ENCODE measurements around the gene TUBA4A. TPM values are rescaled to one million over a fixed set of nuclear protein-coding genes. Genes with fewer than 3 reads are reported as not detected.

TUBA4A gene
- total RNA-seq, 1 donor from 2014 or later, result 27.5 TPM

DNA sequence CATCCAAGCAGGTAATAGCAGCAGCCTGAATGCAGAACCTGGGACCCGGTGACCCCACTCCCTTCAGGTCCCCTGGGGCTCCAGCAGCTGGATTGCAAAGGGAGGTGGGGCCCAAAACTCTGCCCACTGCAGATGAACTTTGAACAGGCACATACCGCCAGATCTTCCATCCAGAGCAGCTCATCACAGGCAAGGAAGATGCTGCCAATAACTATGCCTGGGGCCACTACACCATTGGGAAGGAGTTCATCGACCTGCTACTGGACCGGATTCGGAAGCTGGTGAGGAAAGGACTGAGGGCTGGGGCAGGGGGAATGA lies 16.3 kb upstream of the TUBA4A start:
- peaks cover 11% of the 10 kb centered on the region for H3K9me3 Mint-ChIP-seq (ENCODE audit: unreplicated experiment)
- TF ChIP-seq CTCF (IDR thresholded peaks at IDR 0.05; ENCODE audit: partially characterized antibody, unreplicated experiment), result no peak
- no peaks in the 10 kb centered on the region for H3K36me3 Mint-ChIP-seq (ENCODE audit: unreplicated experiment)
- H3K27ac Mint-ChIP-seq (ENCODE audit: unreplicated experiment), result no peak overlapping the region
- peaks cover 4% of the 10 kb centered on the region for H3K4me1 Mint-ChIP-seq (ENCODE audit: low read depth, unreplicated experiment)
- peaks cover 9% of the 10 kb centered on the region for H3K27me3 Mint-ChIP-seq (ENCODE audit: unreplicated experiment)
- H3K4me3 Mint-ChIP-seq (ENCODE audit: unreplicated experiment), result peak overlapping the region; percentile 11
- DNase-seq, result no peak

GRCh38 chr2:219269362-219270054 lies 15.8 kb upstream of the TUBA4A start:
- Mint-ChIP-seq H3K4me3 (ENCODE audit: unreplicated experiment) (no peak overlapping the region), H3K27ac (ENCODE audit: unreplicated experiment) (no peak overlapping the region), H3K4me1 (ENCODE audit: low read depth, unreplicated experiment) (no peaks in the 10 kb centered on the region), H3K9me3 (ENCODE audit: unreplicated experiment) (peaks cover 6% of the 10 kb centered on the region), H3K36me3 (ENCODE audit: unreplicated experiment) (no peaks in the 10 kb centered on the region), H3K27me3 (ENCODE audit: unreplicated experiment) (peaks cover 8% of the 10 kb centered on the region)
- TF ChIP-seq CTCF (IDR thresholded peaks at IDR 0.05; ENCODE audit: partially characterized antibody, unreplicated experiment), result no peak
- no peak for DNase-seq

DNA sequence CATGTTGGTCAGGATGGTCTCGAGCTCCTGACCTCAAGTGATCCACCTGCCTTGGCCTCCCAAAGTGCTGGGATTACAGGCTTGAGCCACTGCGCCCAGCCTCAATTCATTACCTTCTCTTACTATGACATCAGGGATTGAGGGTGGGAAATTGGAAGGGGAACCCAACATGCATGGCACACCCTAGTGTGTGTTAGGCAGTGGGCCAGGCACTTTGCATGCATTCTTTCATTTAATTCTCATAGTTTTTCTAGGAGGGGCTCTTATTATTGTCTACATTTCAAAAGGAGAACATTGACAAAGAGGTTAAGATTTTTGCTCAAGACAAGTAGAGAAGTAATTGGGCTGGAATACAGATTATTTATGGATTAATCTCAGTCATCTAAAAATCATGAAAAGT lies 14.6 kb upstream of the TUBA4A start:
- no peaks in the 10 kb centered on the region for H3K4me1 Mint-ChIP-seq (ENCODE audit: low read depth, unreplicated experiment)
- H3K9me3 Mint-ChIP-seq (ENCODE audit: unreplicated experiment), result peaks cover 4% of the 10 kb centered on the region
- H3K27me3 Mint-ChIP-seq (ENCODE audit: unreplicated experiment), result peaks cover 6% of the 10 kb centered on the region
- no peaks in the 10 kb centered on the region for H3K36me3 Mint-ChIP-seq (ENCODE audit: unreplicated experiment)
- DNase-seq, result no peak
- H3K4me3 Mint-ChIP-seq (ENCODE audit: unreplicated experiment), result no peak overlapping the region
- no peak for TF ChIP-seq CTCF (IDR thresholded peaks at IDR 0.05; ENCODE audit: partially characterized antibody, unreplicated experiment)
- H3K27ac Mint-ChIP-seq (ENCODE audit: unreplicated experiment), result no peak overlapping the region

GRCh38 chr2:219266886-219267285 lies 13.2 kb upstream of the TUBA4A start:
- DNase-seq, result no peak
- Mint-ChIP-seq H3K27ac (ENCODE audit: unreplicated experiment) (no peak overlapping the region), H3K4me3 (ENCODE audit: unreplicated experiment) (no peak overlapping the region), H3K9me3 (ENCODE audit: unreplicated experiment) (peaks cover 3% of the 10 kb centered on the region), H3K36me3 (ENCODE audit: unreplicated experiment) (no peaks in the 10 kb centered on the region), H3K27me3 (ENCODE audit: unreplicated experiment) (peaks cover 6% of the 10 kb centered on the region), H3K4me1 (ENCODE audit: low read depth, unreplicated experiment) (no peaks in the 10 kb centered on the region)
- no peak for TF ChIP-seq CTCF (IDR thresholded peaks at IDR 0.05; ENCODE audit: partially characterized antibody, unreplicated experiment)

DNA sequence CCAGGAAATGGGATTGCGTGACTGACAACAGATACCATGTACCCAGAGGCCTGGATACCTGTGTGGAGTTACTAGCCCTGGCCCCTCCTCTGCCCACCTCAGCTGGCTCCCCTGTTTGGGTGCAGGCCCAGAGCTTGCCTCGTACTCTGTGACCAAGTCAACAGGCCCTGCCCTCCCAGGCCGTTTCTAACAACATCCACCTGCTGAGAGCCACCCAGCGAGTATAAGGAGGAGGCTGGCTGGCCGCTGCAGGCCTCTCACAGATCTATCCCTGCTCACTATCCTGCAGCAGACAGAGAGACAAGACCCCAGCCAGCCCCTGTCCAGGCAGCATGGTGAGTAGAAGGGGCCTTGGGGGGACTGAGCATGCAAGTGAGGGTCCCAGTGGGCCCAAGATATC lies 12.5 kb upstream of the TUBA4A start:
- H3K4me3 Mint-ChIP-seq (ENCODE audit: unreplicated experiment), result no peak overlapping the region
- no peaks in the 10 kb centered on the region for H3K36me3 Mint-ChIP-seq (ENCODE audit: unreplicated experiment)
- TF ChIP-seq CTCF (IDR thresholded peaks at IDR 0.05; ENCODE audit: partially characterized antibody, unreplicated experiment), result no peak
- H3K9me3 Mint-ChIP-seq (ENCODE audit: unreplicated experiment), result peaks cover 1% of the 10 kb centered on the region
- DNase-seq, result no peak
- H3K4me1 Mint-ChIP-seq (ENCODE audit: low read depth, unreplicated experiment), result no peaks in the 10 kb centered on the region
- peaks cover 8% of the 10 kb centered on the region for H3K27me3 Mint-ChIP-seq (ENCODE audit: unreplicated experiment)
- no peak overlapping the region for H3K27ac Mint-ChIP-seq (ENCODE audit: unreplicated experiment)
